Endothelial cell (in vitro differentiated cells): ENCODE measurements around the gene BPIFB4. TPM values are rescaled to one million over a fixed set of nuclear protein-coding genes. Genes with fewer than 3 reads are reported as not detected.

Experiments used
- DNase-seq: peaks from one replicate; pipeline ENCODE4 v3.0.0; 2021; ENCODE audit warnings: low spot score
- H3K27ac Mint-ChIP-seq: one replicate; pipeline ENCODE4 v1.8.0; 2021; ENCODE audit warnings: mixed read lengths, inconsistent platforms; ENCODE audit not compliant: unreplicated experiment
- H3K27me3 Mint-ChIP-seq: one replicate; pipeline ENCODE4 v1.8.0; 2021; ENCODE audit warnings: mild to moderate bottlenecking, moderate library complexity, mixed read lengths, inconsistent platforms; ENCODE audit not compliant: unreplicated experiment
- H3K36me3 Mint-ChIP-seq: one replicate; pipeline ENCODE4 v1.8.0; 2021; ENCODE audit warnings: mild to moderate bottlenecking, low read depth, mixed read lengths, inconsistent platforms; ENCODE audit not compliant: unreplicated experiment
- H3K4me1 Mint-ChIP-seq: one replicate; pipeline ENCODE4 v1.8.0; 2021; ENCODE audit warnings: mild to moderate bottlenecking, mixed read lengths, inconsistent platforms; ENCODE audit not compliant: unreplicated experiment
- H3K4me3 Mint-ChIP-seq: one replicate; pipeline ENCODE4 v1.8.0; 2021; ENCODE audit warnings: mild to moderate bottlenecking, mixed read lengths, inconsistent platforms; ENCODE audit not compliant: unreplicated experiment
- H3K9me3 Mint-ChIP-seq: one replicate; pipeline ENCODE4 v1.8.0; 2021; ENCODE audit warnings: mixed read lengths, inconsistent platforms; ENCODE audit not compliant: unreplicated experiment
- long read RNA-seq: library from polyadenylated mRNA; unstranded; transcript quantifications from one replicate; pipeline ENCODE4 v2.0.0, GENCODE V29; 2020; ENCODE audit not compliant: unreplicated experiment
- total RNA-seq: library from RNA; stranded (reverse); fragmentation: NEBNext Ultra II Directional; extraction: Animal tissue kit (Norgen Biotek cat#: 25700); gene quantifications from one replicate; pipeline ENCODE4 v1.2.1, GENCODE V29; 2021; ENCODE audit not compliant: unreplicated experiment
- TF ChIP-seq, protein P1 (sequence below): fragments of 200-600 bp; sonication (generic); IDR thresholded peaks from one replicate; pipeline ENCODE4 v1.5.0; 2021; ENCODE audit warnings: antibody characterized with exemption; ENCODE audit not compliant: unreplicated experiment

Gene BPIFB4
- total RNA-seq, result 2.1 TPM
- long read RNA-seq, partial matches to known transcripts, result 0 of 1 reads
- long read RNA-seq, other reads (novel, unspliced or antisense), result 1 of 1 reads

DNA sequence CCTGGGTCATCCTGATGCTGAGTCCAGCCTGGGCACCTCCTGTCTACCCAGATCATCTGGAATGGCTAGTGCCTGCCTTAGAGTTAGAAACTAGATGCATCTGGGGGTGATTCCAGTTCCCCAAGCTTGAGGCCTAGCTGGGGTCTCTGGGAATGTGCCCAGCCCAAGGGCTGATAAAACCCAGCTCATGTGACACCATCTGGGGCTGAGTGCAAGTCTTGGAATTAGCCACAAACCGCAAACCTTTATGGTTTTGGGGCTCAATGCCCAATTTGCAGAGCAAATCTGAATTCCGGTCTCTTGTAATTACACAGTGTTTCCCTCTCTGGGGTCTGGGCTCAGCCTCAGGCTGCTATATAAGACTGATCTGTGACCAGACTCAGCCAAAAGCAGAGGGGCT lies at the start of gene BPIFB4:
BPIFB4 (plus strand) TSS at position 385 of the 400 bp plus-strand sequence. CDS start 1,884 bp downstream, outside the sequence.
- Mint-ChIP-seq H3K36me3 (no peaks in the 10 kb centered on the region), H3K4me3 (no peak within 1 kb of the TSS), H3K27me3 (peaks cover 2% of the 10 kb centered on the region), H3K4me1 (no peaks in the 10 kb centered on the region), H3K27ac (no peak within 1 kb of the TSS), H3K9me3 (no peaks in the 10 kb centered on the region)
- TF ChIP-seq, protein P1, sequence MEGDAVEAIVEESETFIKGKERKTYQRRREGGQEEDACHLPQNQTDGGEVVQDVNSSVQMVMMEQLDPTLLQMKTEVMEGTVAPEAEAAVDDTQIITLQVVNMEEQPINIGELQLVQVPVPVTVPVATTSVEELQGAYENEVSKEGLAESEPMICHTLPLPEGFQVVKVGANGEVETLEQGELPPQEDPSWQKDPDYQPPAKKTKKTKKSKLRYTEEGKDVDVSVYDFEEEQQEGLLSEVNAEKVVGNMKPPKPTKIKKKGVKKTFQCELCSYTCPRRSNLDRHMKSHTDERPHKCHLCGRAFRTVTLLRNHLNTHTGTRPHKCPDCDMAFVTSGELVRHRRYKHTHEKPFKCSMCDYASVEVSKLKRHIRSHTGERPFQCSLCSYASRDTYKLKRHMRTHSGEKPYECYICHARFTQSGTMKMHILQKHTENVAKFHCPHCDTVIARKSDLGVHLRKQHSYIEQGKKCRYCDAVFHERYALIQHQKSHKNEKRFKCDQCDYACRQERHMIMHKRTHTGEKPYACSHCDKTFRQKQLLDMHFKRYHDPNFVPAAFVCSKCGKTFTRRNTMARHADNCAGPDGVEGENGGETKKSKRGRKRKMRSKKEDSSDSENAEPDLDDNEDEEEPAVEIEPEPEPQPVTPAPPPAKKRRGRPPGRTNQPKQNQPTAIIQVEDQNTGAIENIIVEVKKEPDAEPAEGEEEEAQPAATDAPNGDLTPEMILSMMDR, result no peak
- DNase-seq, result no peak

DNA sequence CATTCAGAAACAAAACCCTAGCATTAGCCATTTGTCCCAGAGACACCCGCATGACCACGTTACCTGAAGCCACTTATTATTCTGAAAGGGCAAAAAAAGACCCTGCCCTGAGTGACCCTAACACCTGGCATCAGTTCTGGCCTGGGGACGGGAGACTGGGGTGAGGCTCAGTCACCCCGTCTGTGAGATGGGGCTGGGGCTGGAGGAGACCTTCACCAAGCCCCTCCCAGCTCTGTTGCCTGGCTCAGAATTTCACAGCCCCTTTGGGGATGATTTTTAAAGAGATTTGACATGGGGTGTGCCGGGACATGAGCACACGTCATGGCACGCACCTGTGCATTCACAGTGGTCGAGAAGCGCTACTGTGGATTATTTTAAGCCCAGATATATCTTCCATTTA lies 49.4 kb upstream of the BPIFB4 start:
- Mint-ChIP-seq H3K36me3 (peaks cover 4% of the 10 kb centered on the region), H3K27me3 (peaks cover 7% of the 10 kb centered on the region), H3K4me3 (no peak overlapping the region), H3K27ac (no peak overlapping the region), H3K4me1 (no peaks in the 10 kb centered on the region), H3K9me3 (no peaks in the 10 kb centered on the region)
- TF ChIP-seq, protein P1, result no peak
- no peak for DNase-seq

DNA sequence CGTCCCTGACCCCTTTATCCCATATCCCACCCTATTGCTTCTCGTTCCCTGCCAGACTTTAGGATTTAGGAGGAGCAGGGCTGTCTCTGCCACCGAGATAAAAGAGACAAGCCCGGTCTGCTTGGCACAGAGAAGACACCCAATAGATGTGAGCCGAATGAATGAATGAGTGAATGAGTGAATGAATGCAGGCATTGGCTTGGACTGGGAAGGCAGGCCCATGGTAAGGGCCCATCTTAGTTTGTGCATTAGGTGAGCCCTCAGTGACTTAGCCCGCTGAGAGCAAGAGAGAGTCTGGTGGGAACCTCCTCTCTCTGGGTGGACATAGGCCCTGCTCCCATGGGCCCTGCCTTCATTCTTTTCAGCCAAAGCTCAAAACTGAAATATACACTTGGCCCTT lies 48.9 kb upstream of the BPIFB4 start:
- no peak for DNase-seq
- Mint-ChIP-seq H3K27ac (no peak overlapping the region), H3K36me3 (peaks cover 4% of the 10 kb centered on the region), H3K27me3 (peaks cover 7% of the 10 kb centered on the region), H3K4me1 (no peaks in the 10 kb centered on the region), H3K9me3 (no peaks in the 10 kb centered on the region), H3K4me3 (no peak overlapping the region)
- TF ChIP-seq, protein P1, result no peak

DNA sequence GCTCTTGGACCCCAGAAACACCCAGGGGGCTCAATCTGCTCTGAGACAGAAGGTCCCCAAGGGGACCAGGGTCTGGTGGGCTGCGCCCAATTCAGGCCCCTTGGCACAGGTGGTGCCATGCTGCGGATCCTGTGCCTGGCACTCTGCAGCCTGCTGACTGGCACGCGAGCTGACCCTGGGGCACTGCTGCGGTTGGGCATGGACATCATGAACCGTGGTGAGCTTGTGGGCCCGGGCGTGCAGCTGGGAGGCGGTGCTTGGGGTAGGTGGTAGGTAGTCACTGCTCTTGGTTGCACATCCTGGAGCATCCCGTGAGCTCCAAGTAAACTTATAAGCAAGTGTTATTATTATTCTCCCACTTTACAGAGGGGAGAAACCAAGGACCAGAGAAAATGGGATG lies 47.9 kb upstream of the BPIFB4 start, which contains the start of gene BPIFB6:
BPIFB6 (plus strand) TSS at position 118 of the 400 bp plus-strand sequence; CDS start at position 118, 0 bp downstream.
- Mint-ChIP-seq H3K9me3 (no peaks in the 10 kb centered on the region), H3K4me3 (no peak within 1 kb of the TSS), H3K27ac (no peak within 1 kb of the TSS), H3K4me1 (no peaks in the 10 kb centered on the region), H3K36me3 (peaks cover 4% of the 10 kb centered on the region), H3K27me3 (peaks cover 7% of the 10 kb centered on the region)
- TF ChIP-seq, protein P1, result no peak
- DNase-seq, result no peak

DNA sequence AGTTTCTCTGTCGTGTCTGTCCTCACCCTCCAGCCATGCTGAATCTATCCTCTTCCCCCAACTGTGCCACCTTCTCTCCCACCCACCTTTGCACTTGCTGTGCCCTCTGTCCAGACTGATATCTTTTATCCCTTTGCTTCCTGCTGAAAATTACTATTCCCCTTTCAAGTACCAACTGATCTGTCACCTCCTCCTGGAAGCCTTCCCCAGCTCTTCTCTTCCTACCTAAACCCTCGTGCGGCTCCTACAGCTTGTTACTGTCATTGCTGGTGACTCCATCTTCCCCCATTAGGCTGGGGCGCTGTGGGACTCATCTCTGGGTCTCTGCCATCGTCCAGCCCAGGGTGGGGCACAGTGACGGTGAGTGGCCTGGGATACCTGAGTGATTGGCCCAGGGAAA lies 46.9 kb upstream of the BPIFB4 start:
- TF ChIP-seq, protein P1, result no peak
- Mint-ChIP-seq H3K36me3 (peaks cover 4% of the 10 kb centered on the region), H3K4me1 (no peaks in the 10 kb centered on the region), H3K27ac (no peak overlapping the region), H3K27me3 (peaks cover 7% of the 10 kb centered on the region), H3K9me3 (no peaks in the 10 kb centered on the region), H3K4me3 (no peak overlapping the region)
- DNase-seq, result no peak
